DOHH2 (cell line): Measurements from ENCODE around the gene HOXD9.

Source experiments
- EZH2phosphoT487 ChIP-seq: fragments of 200-600 bp; sonication (generic); IDR thresholded peaks from 2 replicates; pipeline ENCODE4 v1.6.1; 2017; ENCODE audit warnings: borderline replicate concordance, mild to moderate bottlenecking, antibody characterized with exemption, low read length, moderate library complexity, mixed read lengths
- TF ChIP-seq, protein P1 (sequence below): fragments of 200-600 bp; sonication (generic); IDR thresholded peaks from one replicate; pipeline ENCODE4 v1.5.1; 2014; ENCODE audit warnings: antibody characterized with exemption, mild to moderate bottlenecking, low read depth, low read length; ENCODE audit not compliant: poor library complexity, severe bottlenecking

DNA sequence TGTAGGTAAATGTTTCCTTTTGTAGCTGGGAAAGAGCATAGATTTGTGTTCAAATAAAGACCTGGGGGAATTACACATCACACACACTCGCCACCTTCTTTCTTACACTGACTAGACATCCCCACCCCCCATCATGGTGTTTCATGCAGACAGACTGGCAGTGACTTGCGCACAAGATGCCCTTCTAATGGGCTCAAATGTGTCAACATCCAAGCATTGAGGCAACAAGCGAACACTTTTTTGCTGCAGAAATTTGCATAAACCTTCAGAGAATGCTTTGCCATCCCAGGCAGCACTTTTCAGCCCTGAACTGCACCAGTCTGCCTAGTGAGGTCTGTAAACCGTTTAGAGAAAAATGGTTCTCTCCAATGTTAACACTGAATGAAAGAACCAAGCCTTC is 11.5 kb downstream of the HOXD9 start:
- TF ChIP-seq, protein P1, sequence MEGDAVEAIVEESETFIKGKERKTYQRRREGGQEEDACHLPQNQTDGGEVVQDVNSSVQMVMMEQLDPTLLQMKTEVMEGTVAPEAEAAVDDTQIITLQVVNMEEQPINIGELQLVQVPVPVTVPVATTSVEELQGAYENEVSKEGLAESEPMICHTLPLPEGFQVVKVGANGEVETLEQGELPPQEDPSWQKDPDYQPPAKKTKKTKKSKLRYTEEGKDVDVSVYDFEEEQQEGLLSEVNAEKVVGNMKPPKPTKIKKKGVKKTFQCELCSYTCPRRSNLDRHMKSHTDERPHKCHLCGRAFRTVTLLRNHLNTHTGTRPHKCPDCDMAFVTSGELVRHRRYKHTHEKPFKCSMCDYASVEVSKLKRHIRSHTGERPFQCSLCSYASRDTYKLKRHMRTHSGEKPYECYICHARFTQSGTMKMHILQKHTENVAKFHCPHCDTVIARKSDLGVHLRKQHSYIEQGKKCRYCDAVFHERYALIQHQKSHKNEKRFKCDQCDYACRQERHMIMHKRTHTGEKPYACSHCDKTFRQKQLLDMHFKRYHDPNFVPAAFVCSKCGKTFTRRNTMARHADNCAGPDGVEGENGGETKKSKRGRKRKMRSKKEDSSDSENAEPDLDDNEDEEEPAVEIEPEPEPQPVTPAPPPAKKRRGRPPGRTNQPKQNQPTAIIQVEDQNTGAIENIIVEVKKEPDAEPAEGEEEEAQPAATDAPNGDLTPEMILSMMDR = no peak
- TF ChIP-seq EZH2phosphoT487 = no peak
